Measurements from ENCODE around the gene MGAT3. TPM values are rescaled to one million over a fixed set of nuclear protein-coding genes. Genes with fewer than 3 reads are reported as not detected.

The MGAT3 gene
- total and polyA plus RNA-seq, 2 of the 8 experiments (the other 6 are each of a cell fraction or from before 2014, with no cell fraction given), result 4.3 to 9.2 TPM

DNA sequence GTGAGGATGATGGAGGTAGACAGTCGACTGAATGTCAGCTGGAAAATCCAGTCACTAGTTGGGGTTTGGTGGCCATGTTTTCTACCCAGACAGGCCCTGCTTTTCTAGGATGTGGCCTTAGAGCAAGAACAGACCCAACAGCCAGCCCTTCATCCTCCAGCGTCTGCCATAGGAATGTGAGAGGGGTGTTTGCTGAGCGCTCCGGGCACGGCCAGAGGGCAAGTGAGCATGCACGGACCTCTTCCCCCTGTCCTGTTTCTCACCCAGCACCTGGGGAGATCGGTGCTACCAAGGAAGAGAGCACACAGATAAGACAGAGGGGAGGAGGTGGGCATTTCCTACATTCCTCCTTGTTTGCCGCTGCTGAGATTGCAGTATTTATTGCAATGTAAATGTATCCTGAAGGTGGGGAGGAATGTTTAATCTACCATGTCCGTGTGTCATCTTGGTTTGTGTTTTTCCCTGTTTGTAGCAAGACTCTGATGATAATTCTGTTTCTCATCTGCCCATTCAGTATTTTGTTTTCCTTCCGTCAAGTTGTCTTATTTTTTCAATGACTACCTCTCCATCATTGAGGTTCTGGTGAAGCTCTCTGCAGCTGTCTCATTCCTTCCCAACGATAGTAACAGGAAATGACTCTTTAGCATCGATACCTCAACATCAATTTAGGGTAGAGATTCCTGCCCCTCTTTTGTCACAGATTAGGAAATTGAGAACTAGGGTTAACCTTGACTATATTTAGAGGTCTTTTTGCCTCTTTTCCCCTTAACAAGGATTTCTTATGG lies 58.6 kb downstream of the MGAT3 start:
- Histone ChIP-seq H2BK5ac (ENCODE audit: low read depth, low read length) (no peak overlapping the region), H3K14ac (ENCODE audit: insufficient read length) (no peak overlapping the region), H2BK12ac (ENCODE audit: low read depth, low read length) (no peak overlapping the region), H4K91ac (replicated peaks; ENCODE audit: insufficient read length, low read length) (no peak overlapping the region), H3K27me3 (replicated peaks in 1 of 4; ENCODE audit: control insufficient read depth in 3 of 4, extremely low read depth in 1 of 4, insufficient read depth in 3 of 4, low read length in 3 of 4) (peaks cover 10 to 42% (median 37%) of the 10 kb centered on the region in 4 experiments), H4K8ac (ENCODE audit: extremely low read depth, insufficient read depth, low read length) (no peak overlapping the region), H3K23ac (ENCODE audit: insufficient read length) (no peak overlapping the region), H2BK20ac (ENCODE audit: low read length) (no peak overlapping the region), H3K9me3 (ENCODE audit: insufficient read depth in 2 of 2, low read depth in 1 of 2, low read length in 1 of 2) (no peaks in the 10 kb centered on the region), H4K20me1 (replicated peaks in 1 of 2; ENCODE audit: control insufficient read depth in 1 of 2, insufficient read depth in 2 of 2, low read length in 2 of 2) (peaks cover 36 to 42% of the 10 kb centered on the region in 2 experiments), H3K4me1 (replicated peaks in 1 of 4; ENCODE audit: control insufficient read depth in 3 of 4, insufficient read depth in 4 of 4, low read length in 3 of 4) (peaks cover 0 to 3% (median 2%) of the 10 kb centered on the region in 4 experiments; a peak in 3 of 7 replicates), H2AFZ (ENCODE audit: low read length) (no peak overlapping the region), H3K4me2 (ENCODE audit: insufficient read depth in 1 of 2, low read depth in 2 of 2, low read length in 2 of 2) (no peak overlapping the region), H2BK120ac (replicated peaks; ENCODE audit: low read depth, low read length) (no peak overlapping the region), H3K79me1 (ENCODE audit: low read depth, low read length) (peaks cover 5% of the 10 kb centered on the region), H2AK5ac (ENCODE audit: low read depth, low read length) (no peak overlapping the region), H3K18ac (ENCODE audit: extremely low read depth, low read length) (no peak overlapping the region), H3K36me3 (ENCODE audit: control insufficient read depth in 2 of 4, insufficient read depth in 4 of 4, low read length in 3 of 4) (peaks cover 20 to 42% (median 34%) of the 10 kb centered on the region in 4 experiments), H3K9ac (replicated peaks in 1 of 4; ENCODE audit: extremely low read depth in 1 of 4, low read depth in 3 of 4, low read length in 3 of 4) (no peak overlapping the region), H2BK15ac (ENCODE audit: low read length) (no peak overlapping the region), H3K4ac (replicated peaks; ENCODE audit: insufficient read length, low read depth, low read length) (no peak overlapping the region), H3K79me2 (ENCODE audit: control insufficient read depth in 1 of 2, insufficient read depth in 2 of 2, low read length in 2 of 2) (peaks cover 0 to under 1% of the 10 kb centered on the region in 2 experiments; a peak in 1 of 4 replicates), H3K56ac (replicated peaks; ENCODE audit: insufficient read length, low read depth, low read length) (no peak overlapping the region), H3K27ac (ENCODE audit: low read depth, low read length) (no peak overlapping the region), H3K23me2 (ENCODE audit: low read depth, low read length) (peaks cover 6% of the 10 kb centered on the region; the same call in 1 of the 2 replicates), H3K4me3 (ENCODE audit: extremely low read depth in 1 of 4, insufficient read depth in 2 of 4, low read depth in 3 of 4, low read length in 4 of 4) (no peak overlapping the region), H4K5ac (ENCODE audit: insufficient read length, low read depth, low read length) (no peak overlapping the region)
- no peak for DNase-seq (ENCODE audit: low read depth in 1 of 2, low spot score in 2 of 2)
- 94% methylated on average over 12 of the region's 12 CpGs; no CpG with 5 or more reads in 1 of the 2 experiments for WGBS, 2 experiments (ENCODE audit: extremely low coverage in 1 of 2, insufficient coverage in 1 of 2, insufficient read length in 1 of 2, insufficient replicate concordance in 2 of 2, low coverage in 1 of 2, low lambda C conversion rate in 2 of 2, missing lambda C conversion rate in 1 of 2)
- ChIA-PET CTCF (ENCODE audit: partially characterized antibody) (interaction anchor here (0.8 to 10.1 kb wide), 23 partner anchors 12 to 469 kb away, joined by 3 to 278 read pairs (median 4); partner anchors contain the start of gene MIEF1), POLR2A (ENCODE audit: partially characterized antibody) (interaction anchor here (1.1 to 6.2 kb wide), 8 partner anchors 7 to 198 kb away, joined by 4 to 72 read pairs (median 10); partner anchors contain the start of genes MIEF1, RPL3 and RPS19BP1)
- FAIRE-seq, result no peak
- TF ChIP-seq RAD21 (IDR thresholded peaks at IDR 0.05 in 1 of 2, conservative IDR thresholded peaks at IDR 0.05 in 1 of 2; ENCODE audit: low read depth in 2 of 2, low read length in 2 of 2) (no peak), KDM1A (IDR thresholded peaks at IDR 0.05; ENCODE audit: borderline replicate concordance, low read length) (no peak), CHD1 (IDR thresholded peaks at IDR 0.05; ENCODE audit: low read depth, low read length) (no peak), RXRA (IDR thresholded peaks at IDR 0.05; ENCODE audit: insufficient read depth, low read depth, low read length) (no peak), EZH2 (IDR thresholded peaks at IDR 0.05; ENCODE audit: low read depth, low read length, severe bottlenecking) (no peak), ATF2 (IDR thresholded peaks at IDR 0.05; ENCODE audit: low read length) (no peak), CEBPB (IDR thresholded peaks at IDR 0.05; ENCODE audit: low read depth, low read length) (no peak), SP2 (IDR thresholded peaks at IDR 0.05; ENCODE audit: low read length) (no peak), KDM5A (IDR thresholded peaks at IDR 0.05; ENCODE audit: low read length) (no peak), TAF1 (IDR thresholded peaks at IDR 0.05; ENCODE audit: low read depth, low read length) (no peak)

Measured in H1 (cell line).